Measurements from ENCODE around the gene CLINT1. TPM values are rescaled to one million over a fixed set of nuclear protein-coding genes. Genes with fewer than 3 reads are reported as not detected.

Gene CLINT1
- total RNA-seq, 1 experiment from 2014 or later, result 69.2 TPM

- TSS peak; percentile 22 for BruUV-seq (replicated peaks)
- Histone ChIP-seq H3K27me3 (ENCODE audit: insufficient read depth, low read length) (no peaks in the 10 kb centered on the region), H2AFZ (ENCODE audit: low read depth, low read length, poor library complexity, severe bottlenecking) (no peak overlapping the region), H3K9me2 (ENCODE audit: insufficient read depth) (no peaks in the 10 kb centered on the region), H3K9ac (ENCODE audit: low read length) (peak overlapping the region; percentile 73), H3K79me2 (ENCODE audit: insufficient read depth, low read length) (no peaks in the 10 kb centered on the region), H3K4me1 (ENCODE audit: control insufficient read depth in 1 of 2, insufficient read depth in 2 of 2, low read length in 2 of 2) (peaks cover 8 to 24% of the 10 kb centered on the region in 2 experiments; a peak in 2 of 4 replicates), H3K4me3 (replicated peaks in 1 of 2; ENCODE audit: low read depth in 1 of 2, low read length in 2 of 2) (peak overlapping the region; percentile 72 to 82), H4K20me1 (ENCODE audit: insufficient read depth) (no peaks in the 10 kb centered on the region), H3K36me3 (ENCODE audit: control insufficient read depth in 1 of 2, insufficient read depth in 2 of 2, low read length in 2 of 2) (peaks cover 2% of the 10 kb centered on the region in 2 experiments; a peak in 2 of 4 replicates), H3K27ac (ENCODE audit: low read depth, low read length) (peak overlapping the region; percentile 53; the same call in 1 of the 2 replicates), H3K9me3 (ENCODE audit: control insufficient read depth in 1 of 2, insufficient read depth in 1 of 2, low read depth in 1 of 2, low read length in 2 of 2) (no peaks in the 10 kb centered on the region), H3K4me2 (ENCODE audit: low read length) (peak overlapping the region; percentile 88)
- TF ChIP-seq ELF1 (IDR thresholded peaks at IDR 0.05; ENCODE audit: borderline replicate concordance, low read depth), result no peak
- TF ChIP-seq SP1 (IDR thresholded peaks at IDR 0.05; ENCODE audit: low read depth), result no peak
- no peak for TF ChIP-seq EZH2phosphoT487 (IDR thresholded peaks at IDR 0.05; ENCODE audit: borderline replicate concordance)
- TF ChIP-seq CEBPB (IDR thresholded peaks at IDR 0.05; ENCODE audit: low read depth), result no peak
- TF ChIP-seq TCF7L2 (IDR thresholded peaks at IDR 0.05; ENCODE audit: borderline replicate concordance, extremely low read depth, insufficient read depth, insufficient read length), result no peak
- no peak for TF ChIP-seq REST (IDR thresholded peaks at IDR 0.05; ENCODE audit: low read depth)
- no peak for TF ChIP-seq POLR2A (IDR thresholded peaks at IDR 0.05; ENCODE audit: borderline replicate concordance, extremely low read depth, insufficient read depth, insufficient read length)
- TF ChIP-seq ZBTB33 (IDR thresholded peaks at IDR 0.05; ENCODE audit: extremely low read depth, insufficient replicate concordance, low read length), result no peak
- no peak for TF ChIP-seq MAX (IDR thresholded peaks at IDR 0.05)
- TF ChIP-seq EZH2 (IDR thresholded peaks at IDR 0.05), result no peak
- no peak for TF ChIP-seq POLR2AphosphoS5 (IDR thresholded peaks at IDR 0.05; ENCODE audit: low read depth, low read length)
- no peak for TF ChIP-seq SRF (IDR thresholded peaks at IDR 0.05; ENCODE audit: low read depth)
- TF ChIP-seq CTCF (IDR thresholded peaks at IDR 0.05 in 2 of 3, conservative IDR thresholded peaks at IDR 0.05 in 1 of 3; ENCODE audit: borderline replicate concordance in 1 of 3, insufficient read depth in 1 of 3, low read depth in 2 of 3, low read length in 2 of 3), result no peak
- TF ChIP-seq SIN3A (IDR thresholded peaks at IDR 0.05; ENCODE audit: low read depth), result no peak
- ChIA-PET POLR2A (no interaction called here), RAD21 (ENCODE audit: low non-redundant PET in 1 of 2, low total read pairs in 2 of 2, uncharacterized antibody in 2 of 2, unreplicated experiment in 2 of 2) (interaction anchor here in 1 of 2 experiments (1.2 kb wide), 2 partner anchors 415 to 421 kb away, joined by 3 to 4 read pairs; no protein-coding TSS in a partner anchor), CTCF (interaction anchor here (0.6 to 1.5 kb wide), 6 partner anchors 13 to 420 kb away, joined by 3 to 17 read pairs (median 8); partner anchors contain the start of gene THG1L)
- intact Hi-C loops (cut with micrococcal nuclease), result loop anchor here (5.0 to 10.0 kb wide), 4 partner anchors 167 to 600 kb away; partner anchors contain the start of genes ADAM19 and MED7
- DNase-seq (ENCODE audit: low read depth, low spot score) (no peak), ATAC-seq (peak; percentile 21)
Observed at GRCh38 chr5:157744051-157745011, 114.6 kb downstream of the CLINT1 start.

All from HCT116 (cell line).